Thyroid gland (tissue), 4 donors: ENCODE results near the gene CPVL. TPM values are rescaled to one million over a fixed set of nuclear protein-coding genes. Genes with fewer than 3 reads are reported as not detected.
"Not testable (repeated sequence)": the region's sequence is repeated elsewhere in the genome, so short reads cannot be mapped to it uniquely, and the experiment has no call there.

ENCODE experiments used
- DNase-seq, 2 donors: peaks; one replicate each; pipeline ENCODE4 v3.0.0-alpha.2; 2019
- H3K27ac ChIP-seq, 3 donors: fragments of 200-600 bp; sonication (generic); 1 replicate in 2 of 3; 2 replicates in 1 of 3; pipeline ENCODE4 v1.5.1; 2016 to 2019; ENCODE audit warnings: mild to moderate bottlenecking in 1 of 3, moderate library complexity in 1 of 3
- H3K27me3 ChIP-seq: fragments of 200-600 bp; sonication (generic); one replicate; pipeline ENCODE4 v1.5.1; 2019
- H3K36me3 ChIP-seq, 2 donors: fragments of 200-600 bp; sonication (generic); one replicate each; pipeline ENCODE4 v1.5.1; 2016 to 2019
- H3K4me1 ChIP-seq, 2 donors: fragments of 200-600 bp; sonication (generic); one replicate each; pipeline ENCODE4 v1.5.1; 2017 to 2019
- H3K4me3 ChIP-seq, 3 donors: fragments of 200-600 bp; sonication (generic); replicated peaks in 1 of 3; 1 replicate in 2 of 3; 2 replicates in 1 of 3; pipeline ENCODE4 v1.5.1; 2016; ENCODE audit warnings: mild to moderate bottlenecking in 1 of 3
- H3K9me3 ChIP-seq: fragments of 200-600 bp; sonication (generic); one replicate; pipeline ENCODE4 v1.5.1; 2017
- CTCF ChIP-seq, 6 experiments: fragments of 200-600 bp in 3 of 6; fragments of 450-650 bp in 3 of 6; sonication (generic) in 3 of 6; IDR thresholded peaks; one replicate each; pipeline ENCODE4 v1.5.1; 2016 to 2019; ENCODE audit warnings: antibody characterized with exemption in 6 of 6, mild to moderate bottlenecking in 2 of 6, inconsistent platforms in 1 of 6, moderate library complexity in 1 of 6
- POLR2A ChIP-seq, 2 donors: fragments of 450-650 bp; IDR thresholded peaks; one replicate each; pipeline ENCODE4 v1.6.1; 2017; ENCODE audit warnings: antibody characterized with exemption in 2 of 2, mild to moderate bottlenecking in 2 of 2, moderate library complexity in 1 of 2
- whole genome bisulfite sequencing, 2 donors: methylation state at CpG; one replicate each; pipeline ENCODE4 v1.1.5; 2017; 5-methylcytosine and 5-hydroxymethylcytosine counted together
- intact Hi-C: fragments of 100-400 bp; cut with DNase I; formaldehyde crosslinking; loops from one replicate; pipeline ENCODE4 v1.15.1; 2023
- total RNA-seq, 4 donors: library from RNA; depleted of rRNA; stranded (reverse); fragments of >200 nt; gene quantifications; one replicate each; pipeline ENCODE4 v1.2.3, GENCODE V29; 2016

The CPVL gene
- total RNA-seq, 4 donors from 2014 or later, result 79.8 to 182 (median 111) TPM

- Histone ChIP-seq H3K4me1 (peaks cover 7% of the 10 kb centered on the region in 2 donors), H3K9me3 (no peaks in the 10 kb centered on the region), H3K36me3 (no peaks in the 10 kb centered on the region), H3K4me3 (no peak overlapping the region), H3K27me3 (no peaks in the 10 kb centered on the region), H3K27ac (no peak overlapping the region)
- intact Hi-C loops, result no loop called here
- TF ChIP-seq POLR2A (IDR thresholded peaks at IDR 0.05) (no peak), CTCF (IDR thresholded peaks at IDR 0.05) (no peak)
- DNase-seq, result no peak
- 73 to 96% methylated on average over 2 of the region's 2 CpGs for WGBS, 2 donors
These were observed 25.4 kb downstream of the CPVL start for GRCh38 chr7:29120955-29121354.

GRCh38 chr7:29119538-29119937 lies 26.8 kb downstream of the CPVL start:
- H3K9me3 ChIP-seq, result no peaks in the 10 kb centered on the region
- H3K4me1 ChIP-seq, result peaks cover 7 to 8% of the 10 kb centered on the region in 2 donors
- H3K4me3 ChIP-seq, result no peak overlapping the region
- H3K27ac ChIP-seq, result no peak overlapping the region
- no peak for TF ChIP-seq POLR2A (IDR thresholded peaks at IDR 0.05)
- no peak for TF ChIP-seq CTCF (IDR thresholded peaks at IDR 0.05)
- no peaks in the 10 kb centered on the region for H3K36me3 ChIP-seq
- DNase-seq, result no peak
- H3K27me3 ChIP-seq, result no peaks in the 10 kb centered on the region
- 86 to 88% methylated on average over 3 of the region's 3 CpGs for WGBS, 2 donors
- intact Hi-C loops, result no loop called here

GRCh38 chr7:29116361-29117200 lies 29.8 kb downstream of the CPVL start:
- Histone ChIP-seq H3K27me3 (no peaks in the 10 kb centered on the region), H3K36me3 (no peaks in the 10 kb centered on the region), H3K9me3 (no peaks in the 10 kb centered on the region), H3K4me3 (no peak overlapping the region), H3K27ac (no peak overlapping the region), H3K4me1 (peaks cover 5 to 7% of the 10 kb centered on the region in 2 donors)
- TF ChIP-seq POLR2A (IDR thresholded peaks at IDR 0.05) (no peak), CTCF (IDR thresholded peaks at IDR 0.05) (no peak)
- DNase-seq, result no peak
- intact Hi-C loops, result no loop called here
- 65 to 72% methylated on average over 5 of the region's 5 CpGs for WGBS, 2 donors

GRCh38 chr7:29115753-29116152 lies 30.6 kb downstream of the CPVL start:
- no peak for TF ChIP-seq POLR2A (IDR thresholded peaks at IDR 0.05)
- no peak for TF ChIP-seq CTCF (IDR thresholded peaks at IDR 0.05)
- no peak overlapping the region for H3K27ac ChIP-seq
- no peaks in the 10 kb centered on the region for H3K27me3 ChIP-seq
- no peak for DNase-seq
- H3K4me3 ChIP-seq, result no peak overlapping the region
- intact Hi-C loops, result no loop called here
- H3K36me3 ChIP-seq, result no peaks in the 10 kb centered on the region
- H3K9me3 ChIP-seq, result no peaks in the 10 kb centered on the region
- H3K4me1 ChIP-seq, result peaks cover 5 to 8% of the 10 kb centered on the region in 2 donors
- WGBS, 2 donors, result 92 to 94% methylated on average over 1 of the region's 1 CpG

GRCh38 chr7:29115130-29115687 lies 31.1 kb downstream of the CPVL start:
- H3K27me3 ChIP-seq, result no peaks in the 10 kb centered on the region
- H3K27ac ChIP-seq, result no peak overlapping the region
- H3K4me3 ChIP-seq, result no peak overlapping the region
- no peaks in the 10 kb centered on the region for H3K9me3 ChIP-seq
- H3K4me1 ChIP-seq, result peaks cover 11 to 13% of the 10 kb centered on the region in 2 donors
- no peak for TF ChIP-seq POLR2A (IDR thresholded peaks at IDR 0.05)
- no peak for TF ChIP-seq CTCF (IDR thresholded peaks at IDR 0.05)
- DNase-seq, result no peak
- H3K36me3 ChIP-seq, result no peaks in the 10 kb centered on the region
- 81 to 84% methylated on average over 2 of the region's 2 CpGs for WGBS, 2 donors
- intact Hi-C loops, result no loop called here

DNA sequence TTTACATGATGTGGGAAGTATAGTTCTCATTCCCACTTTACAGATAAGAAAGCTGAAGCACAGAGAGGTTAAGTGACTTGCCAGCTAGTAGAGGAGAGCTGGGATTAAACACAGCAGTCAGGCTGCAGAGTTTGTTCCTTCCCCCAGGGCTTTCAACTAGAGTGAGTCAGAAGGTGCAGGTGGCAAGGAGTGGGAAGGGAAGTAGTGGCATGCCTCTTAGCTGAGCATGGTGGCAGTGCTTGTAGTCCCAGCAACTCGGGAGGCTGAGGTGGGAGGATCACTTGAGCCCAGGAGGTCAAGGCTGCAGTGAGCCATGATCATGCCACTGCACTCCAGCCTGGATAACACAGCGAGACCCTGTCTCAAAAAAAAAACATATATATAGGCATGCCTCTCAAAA lies 32.1 kb downstream of the CPVL start:
- DNase-seq, H3K27ac ChIP-seq, H3K9me3 ChIP-seq, H3K27me3 ChIP-seq, H3K4me3 ChIP-seq, intact Hi-C loops, H3K36me3 ChIP-seq: not testable (repeated sequence)
- H3K4me1 ChIP-seq, result peaks cover 17 to 19% of the 10 kb centered on the region in 2 donors
- WGBS, 2 donors, result 86 to 96% methylated on average over 2 of the region's 2 CpGs
